Epidermal melanocyte (primary cell): ENCODE data around the gene NBL1.
A peak's percentile ranks its signal among the peaks of the same experiment; 100 is the strongest.

ENCODE experiments used
- DNase-seq: peaks from one replicate; pipeline ENCODE4 v3.0.0; 2011; ENCODE audit warnings: low spot score; ENCODE audit not compliant: insufficient read length

NBL1 gene

DNA sequence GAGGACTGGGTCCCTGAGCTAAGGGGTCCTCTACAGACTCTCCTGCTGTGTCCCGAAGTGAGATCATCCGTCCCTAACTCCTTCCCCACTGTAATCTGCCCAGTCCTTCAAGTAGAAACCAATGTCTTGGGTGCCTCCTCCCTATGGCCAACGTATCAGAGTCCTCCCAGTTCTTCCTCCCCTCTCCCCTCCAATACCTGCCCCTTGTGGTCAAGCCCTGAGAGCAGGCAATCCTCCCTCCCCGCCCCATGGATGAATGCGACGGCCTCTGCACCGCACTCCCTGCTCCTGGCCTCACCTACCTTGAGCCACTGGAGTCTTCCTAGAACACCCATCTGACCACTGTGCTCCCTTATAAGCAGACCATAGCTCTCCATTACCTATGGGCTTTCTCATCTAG, 51.7 kb downstream of the NBL1 start:
- no peak for DNase-seq

DNA sequence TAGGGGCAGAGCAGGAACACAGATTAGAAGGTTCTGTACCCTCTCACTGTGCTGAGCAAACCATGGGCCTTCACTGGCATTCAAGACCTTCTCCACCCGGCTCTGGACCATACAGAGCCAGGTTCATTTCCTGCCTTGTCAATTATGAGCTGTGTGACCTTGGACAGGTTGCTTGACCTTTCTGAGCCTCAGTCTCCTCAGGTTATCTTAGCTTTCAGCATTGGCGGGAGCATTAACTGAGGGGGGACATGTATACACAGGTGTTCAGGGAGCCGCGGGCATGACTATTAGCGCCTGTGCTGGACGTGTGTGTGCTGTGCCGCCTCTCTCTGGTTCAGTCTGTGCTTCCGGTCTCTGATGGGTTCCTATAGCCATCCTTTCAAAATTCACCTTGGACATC, 52.7 kb downstream of the NBL1 start:
- no peak for DNase-seq

DNA sequence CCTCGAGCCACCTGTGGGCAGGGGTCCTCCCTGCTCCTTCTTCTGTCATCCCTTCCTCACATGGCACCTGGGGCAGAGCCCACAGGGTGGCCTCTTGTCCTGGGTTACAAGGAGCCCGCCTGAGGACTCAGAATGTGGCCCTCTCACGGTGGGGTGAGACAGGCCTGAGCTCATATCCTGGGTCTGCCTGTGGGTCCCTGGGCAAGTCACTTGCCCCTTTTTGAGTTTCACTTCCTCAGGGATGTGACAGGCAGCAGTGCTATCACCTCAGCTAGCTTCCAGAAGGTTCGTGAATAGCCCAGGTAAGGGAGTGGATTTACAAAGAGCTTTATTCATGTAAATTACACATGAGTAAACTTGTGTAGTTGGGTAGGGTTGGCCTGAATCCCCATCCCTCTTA, 54.1 kb downstream of the NBL1 start:
- DNase-seq = no peak

DNA sequence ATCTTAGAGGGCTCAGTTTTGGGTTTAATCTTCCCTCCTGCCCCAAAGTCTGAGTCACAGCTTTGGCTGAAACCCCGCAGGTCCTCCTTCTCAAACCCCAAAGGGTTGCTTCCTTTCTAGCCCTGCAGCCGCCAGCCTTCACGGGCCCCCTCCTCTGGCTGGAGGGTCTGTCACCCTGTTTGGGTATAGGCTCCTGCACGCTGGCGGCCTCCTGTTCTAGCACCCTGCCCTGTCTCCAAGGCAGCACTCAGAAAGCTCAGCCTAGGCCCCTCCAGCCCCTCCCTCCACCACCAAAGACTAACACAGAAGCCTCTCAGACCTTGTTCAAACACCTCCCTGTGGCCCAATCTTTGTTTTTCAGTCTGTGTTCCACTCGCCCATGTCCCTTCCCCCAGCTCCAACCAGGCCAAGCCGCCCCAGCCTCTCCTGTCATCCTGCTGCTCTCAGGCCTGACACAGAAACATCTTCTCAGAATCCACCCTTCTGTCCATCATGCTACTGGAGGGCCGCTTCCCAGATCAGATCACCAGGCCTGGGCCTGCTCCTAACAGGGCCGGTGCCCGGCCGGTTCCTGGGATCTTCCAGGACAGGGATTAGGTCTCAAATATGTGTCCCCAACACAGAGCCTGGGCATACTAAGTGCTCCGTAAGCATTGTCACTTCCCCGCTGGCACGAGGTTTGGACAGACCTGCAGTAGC, 56.1 kb downstream of the NBL1 start:
- no peak for DNase-seq

DNA sequence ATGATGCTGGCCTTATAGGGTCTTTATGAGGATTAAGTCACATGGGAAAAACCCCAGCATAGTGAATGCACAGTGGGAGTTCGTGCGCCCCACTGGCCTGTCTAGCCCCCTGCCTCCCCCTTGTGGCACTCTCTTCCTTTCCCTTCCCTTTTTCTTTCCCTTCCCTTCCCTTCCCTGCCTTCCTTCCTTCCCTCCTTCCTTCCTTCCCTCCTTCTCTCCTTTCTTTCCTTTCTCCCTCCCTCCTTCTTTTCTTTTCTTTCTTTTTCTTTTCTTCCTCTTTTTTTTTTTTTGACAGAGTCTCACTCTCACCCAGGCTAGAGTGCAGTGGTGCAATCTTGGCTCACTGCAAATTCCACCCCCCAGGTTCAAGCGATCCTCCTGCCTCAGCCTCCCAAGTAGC, 59.2 kb downstream of the NBL1 start:
- no peak for DNase-seq

DNA sequence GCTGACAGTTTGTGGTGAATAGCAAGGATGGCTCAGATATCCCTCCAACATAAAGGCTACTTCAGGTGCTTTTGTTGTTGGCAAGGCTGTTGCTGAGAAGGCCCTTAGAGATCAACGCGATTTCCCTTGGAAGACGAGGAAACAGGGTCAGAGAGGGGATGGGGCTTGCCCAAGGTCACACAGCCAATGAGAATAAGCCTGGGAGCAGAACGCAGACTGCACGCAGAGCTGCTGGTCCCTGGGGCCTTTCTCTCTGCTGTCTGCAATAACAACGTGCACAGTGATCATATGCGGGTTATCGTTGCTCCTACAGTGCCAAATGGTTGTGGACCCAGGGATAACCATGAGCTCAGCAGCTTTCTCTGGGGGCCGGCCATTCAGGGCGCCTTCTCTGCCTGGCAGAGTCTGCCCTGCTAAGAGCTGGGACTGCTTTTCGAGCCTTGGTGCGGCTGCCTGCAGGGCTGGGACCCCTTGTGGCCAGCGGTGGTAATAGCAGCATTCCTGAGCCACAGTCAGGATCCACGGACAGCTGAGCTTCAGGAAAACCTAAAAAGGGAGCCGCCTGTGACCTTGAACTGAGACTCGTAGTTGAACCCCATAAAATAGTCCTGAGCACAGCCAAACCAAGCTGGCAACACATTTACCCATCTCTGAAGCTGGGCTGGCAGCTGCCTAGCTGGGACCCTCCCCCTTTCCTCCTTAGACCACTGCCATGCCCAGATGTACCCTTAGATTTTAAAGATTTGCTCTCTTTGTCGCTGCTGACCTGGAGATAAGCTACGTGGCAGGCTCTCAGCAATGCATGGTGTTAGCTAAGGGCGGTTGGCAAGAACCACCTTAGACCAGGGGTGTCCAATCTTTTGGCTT, 60.4 kb downstream of the NBL1 start:
- peak; percentile 92 for DNase-seq

DNA sequence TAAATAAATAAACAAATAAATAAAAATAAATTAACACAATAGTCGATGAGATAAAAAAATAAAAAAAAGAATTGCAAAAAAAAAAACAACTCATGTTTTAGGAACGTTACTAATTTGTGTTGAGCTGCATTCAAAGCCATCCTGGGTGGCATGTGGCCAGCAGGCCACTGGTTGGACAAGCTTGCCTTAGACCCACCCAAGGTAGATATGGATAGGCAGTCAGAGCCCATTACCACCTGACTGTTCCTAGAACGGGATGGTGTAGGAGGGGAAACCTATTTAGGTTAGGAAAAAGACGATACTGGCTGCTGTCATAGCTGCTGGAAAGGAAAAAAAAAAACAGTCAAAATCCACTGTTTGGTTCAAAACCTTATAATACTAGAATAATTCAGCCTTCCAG, 61.4 kb downstream of the NBL1 start:
- DNase-seq = no peak

DNA sequence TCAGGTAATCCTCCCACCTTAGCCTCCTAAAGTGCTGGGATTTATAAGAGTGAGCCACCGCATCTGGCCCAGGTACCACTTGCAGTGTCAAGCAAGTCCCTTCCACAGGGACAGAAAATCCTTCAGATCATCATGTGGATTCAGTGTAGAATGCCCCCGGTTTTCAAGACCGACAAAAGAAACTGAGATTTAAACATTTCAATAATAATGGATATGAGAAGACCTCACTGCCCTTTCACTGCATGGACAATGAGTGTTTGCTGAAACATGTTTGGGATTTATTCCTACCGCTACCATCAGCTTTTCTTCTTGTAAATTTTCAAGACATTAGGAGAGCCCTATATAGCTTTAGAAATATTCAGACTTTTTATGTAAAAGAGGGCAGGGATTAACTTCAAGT, 62.0 kb downstream of the NBL1 start:
- DNase-seq = no peak
